Mucosa of descending colon (tissue), 3 donors: ENCODE data around the gene LARGE1. TPM values are rescaled to one million over a fixed set of nuclear protein-coding genes. Genes with fewer than 3 reads are reported as not detected.
A peak's percentile ranks its signal among the peaks of the same experiment; 100 is the strongest.
"Not testable (repeated sequence)": the region's sequence is repeated elsewhere in the genome, so short reads cannot be mapped to it uniquely, and the experiment has no call there.

Source experiments
- ATAC-seq: fragments of 200-7000 bp; cut with Tn5 transposase; one replicate; pipeline ENCODE4 v1.9.1; 2020; ENCODE audit warnings: mild to moderate bottlenecking, moderate library complexity
- DNase-seq, 3 donors: peaks; one replicate each; pipeline ENCODE4 v3.0.0-alpha.2; 2020
- H3K36me3 ChIP-seq: fragments of 200-600 bp; one replicate; pipeline ENCODE4 v1.8.0; 2021; ENCODE audit warnings: low read depth, mild to moderate bottlenecking
- H3K4me1 ChIP-seq: fragments of 200-600 bp; one replicate; pipeline ENCODE4 v1.8.0; 2021; ENCODE audit warnings: low read depth, mild to moderate bottlenecking
- H3K4me3 ChIP-seq: fragments of 200-600 bp; one replicate; pipeline ENCODE4 v1.8.0; 2021; ENCODE audit warnings: mild to moderate bottlenecking
- H3K9me3 ChIP-seq: fragments of 200-600 bp; one replicate; pipeline ENCODE4 v1.8.0; 2021; ENCODE audit warnings: mild to moderate bottlenecking
- CTCF ChIP-seq: fragments of 200-600 bp; IDR thresholded peaks from one replicate; pipeline ENCODE4 v1.8.0; 2022; ENCODE audit warnings: antibody characterized with exemption, mild to moderate bottlenecking
- intact Hi-C, 2 donors: fragments of 100-400 bp; cut with DNase I in 1 of 2; cut with micrococcal nuclease in 1 of 2; formaldehyde crosslinking; loops; one replicate each; pipeline versions ENCODE4 v1.11.0 to v1.11.1; 2022; cut with DNase I, micrococcal nuclease
- total RNA-seq, 3 donors: library from RNA; stranded (reverse); fragmentation: NEBNext Ultra II Directional in 2 of 3; extraction: Animal tissue kit (Norgen Biotek cat#: 25700) in 2 of 3; gene quantifications; one replicate each; pipeline versions ENCODE4 v1.2.1 to v1.2.4, GENCODE V29; 2021 to 2023
- donor health status: DM: no; HTN: no; CAD: no; lungs with moderate emphysema.
- donor health status: DM: no; HTN: no; CAD: no.
- donor health status: DM: no; HTN: yes; CAD: no.

LARGE1 gene
- total RNA-seq, 3 donors from 2014 or later, result 29.3 to 93.8 (median 67.7) TPM

DNA sequence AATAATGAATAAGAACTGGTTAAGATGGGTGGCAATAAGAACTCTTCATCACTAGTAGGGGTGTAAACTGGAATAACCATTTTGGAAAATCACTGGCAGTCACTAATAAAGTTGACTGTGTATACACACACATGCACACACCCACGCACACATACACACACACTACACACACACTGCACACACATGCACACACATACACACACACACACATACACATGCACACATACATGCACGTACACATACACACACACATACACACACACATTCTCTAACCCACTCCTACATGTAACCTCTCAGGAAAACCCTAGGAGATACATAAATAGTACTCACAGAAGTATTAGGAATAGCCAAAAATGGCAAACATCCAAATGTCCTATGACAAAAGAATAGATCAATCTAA lies 455.6 kb downstream of the LARGE1 start:
- no peak for TF ChIP-seq CTCF
- Histone ChIP-seq H3K9me3 (peaks cover 4% of the 10 kb centered on the region), H3K36me3 (no peaks in the 10 kb centered on the region), H3K4me3 (no peak overlapping the region), H3K4me1 (no peaks in the 10 kb centered on the region)
- no peak for ATAC-seq
- intact Hi-C loops, result no loop called here
- DNase-seq, result no peak

- Histone ChIP-seq H3K36me3 (no peaks in the 10 kb centered on the region), H3K4me1 (no peaks in the 10 kb centered on the region), H3K4me3 (no peak overlapping the region), H3K9me3 (peaks cover 4% of the 10 kb centered on the region)
- TF ChIP-seq CTCF, result no peak
- no peak for DNase-seq
- ATAC-seq, result peak; percentile 63
- intact Hi-C loops, result no loop called here
These were observed 458.4 kb downstream of the LARGE1 start for GRCh38 chr22:33461698-33462434.

- DNase-seq, H3K4me3 ChIP-seq, H3K4me1 ChIP-seq, intact Hi-C loops, H3K9me3 ChIP-seq, H3K36me3 ChIP-seq: not testable (repeated sequence)
- peak; percentile 69 for ATAC-seq
These were observed 459.0 kb downstream of the LARGE1 start for GRCh38 chr22:33461245-33461644.

- Histone ChIP-seq H3K36me3 (no peaks in the 10 kb centered on the region), H3K4me1 (no peaks in the 10 kb centered on the region), H3K9me3 (peaks cover 4% of the 10 kb centered on the region), H3K4me3 (no peak overlapping the region)
- TF ChIP-seq CTCF, result no peak
- ATAC-seq, result no peak
- no peak for DNase-seq
- intact Hi-C loops, result no loop called here
These were observed 461.1 kb downstream of the LARGE1 start for GRCh38 chr22:33459137-33459536.

- H3K4me1 ChIP-seq, result no peaks in the 10 kb centered on the region
- intact Hi-C loops, result no loop called here
- peaks cover under 1% of the 10 kb centered on the region for H3K9me3 ChIP-seq
- ATAC-seq (no peak), DNase-seq (no peak)
- H3K4me3 ChIP-seq, result no peak overlapping the region
- no peak for TF ChIP-seq CTCF
- no peaks in the 10 kb centered on the region for H3K36me3 ChIP-seq
These were observed 463.8 kb downstream of the LARGE1 start for GRCh38 chr22:33456511-33456910.

GRCh38 chr22:33455036-33455435 lies 465.2 kb downstream of the LARGE1 start:
- Histone ChIP-seq H3K36me3 (no peaks in the 10 kb centered on the region), H3K9me3 (no peaks in the 10 kb centered on the region), H3K4me1 (no peaks in the 10 kb centered on the region), H3K4me3 (no peak overlapping the region)
- ATAC-seq (no peak), DNase-seq (no peak)
- intact Hi-C loops, result no loop called here
- no peak for TF ChIP-seq CTCF
